Inferior parietal cortex (tissue), 1 donor: ENCODE data around the gene KDM5B.
"Not testable (repeated sequence)": the region's sequence is repeated elsewhere in the genome, so short reads cannot be mapped to it uniquely, and the experiment has no call there.

Experiments used
- DNase-seq: peaks from one replicate; pipeline ENCODE4 v3.0.0-alpha.2; 2016; ENCODE audit errors: extremely low spot score

Gene KDM5B

DNA sequence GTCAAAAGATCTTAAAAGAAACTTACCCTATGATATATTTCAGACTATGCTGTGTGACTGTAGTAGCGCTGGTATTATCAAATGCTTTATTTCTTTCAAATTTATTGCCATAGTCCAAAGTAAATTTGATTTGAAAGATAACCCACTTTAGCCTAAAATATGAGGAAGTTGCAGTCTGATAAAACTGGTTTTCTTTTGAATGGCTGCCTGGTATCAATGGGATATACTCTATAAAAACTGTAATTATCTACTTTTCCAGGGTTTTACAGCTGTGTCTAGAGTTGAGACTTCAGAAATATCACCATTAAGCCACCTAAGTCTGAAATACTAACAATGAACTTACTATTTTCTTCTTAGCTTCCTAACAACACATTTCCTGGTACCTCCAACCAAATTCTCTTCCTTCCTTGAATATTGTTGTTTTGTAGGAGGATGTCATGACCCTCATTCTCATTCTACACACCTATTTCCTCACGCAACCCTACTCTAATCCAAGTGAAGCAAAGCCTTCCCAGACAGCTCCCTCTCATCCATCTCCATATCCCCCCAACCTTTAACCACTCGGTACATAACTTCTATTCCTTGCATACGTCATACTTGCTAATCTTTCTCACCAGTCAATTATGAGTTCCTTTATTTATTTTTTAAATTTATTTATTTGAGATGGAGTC lies 17.0 kb downstream of the KDM5B start:
- DNase-seq, result no peak

DNA sequence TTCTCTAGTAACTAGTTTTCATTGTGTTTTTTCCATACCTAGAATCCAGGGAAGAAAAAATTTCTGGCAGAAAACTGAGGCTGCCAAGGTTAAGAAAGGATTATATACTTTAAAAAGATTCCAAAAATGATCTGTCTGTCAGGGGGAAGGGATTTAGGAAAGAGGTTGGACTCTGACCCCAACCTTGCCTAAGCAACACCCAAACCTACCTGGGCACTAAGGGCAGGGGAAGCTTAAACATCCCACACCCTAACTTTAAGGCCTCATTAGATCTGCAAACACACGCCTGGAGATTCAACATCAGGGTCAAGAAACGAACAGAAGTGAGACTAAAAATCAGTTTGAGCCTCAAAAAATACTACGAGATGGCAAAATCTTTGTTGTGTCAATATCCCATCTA lies 19.4 kb downstream of the KDM5B start:
- no peak for DNase-seq

DNA sequence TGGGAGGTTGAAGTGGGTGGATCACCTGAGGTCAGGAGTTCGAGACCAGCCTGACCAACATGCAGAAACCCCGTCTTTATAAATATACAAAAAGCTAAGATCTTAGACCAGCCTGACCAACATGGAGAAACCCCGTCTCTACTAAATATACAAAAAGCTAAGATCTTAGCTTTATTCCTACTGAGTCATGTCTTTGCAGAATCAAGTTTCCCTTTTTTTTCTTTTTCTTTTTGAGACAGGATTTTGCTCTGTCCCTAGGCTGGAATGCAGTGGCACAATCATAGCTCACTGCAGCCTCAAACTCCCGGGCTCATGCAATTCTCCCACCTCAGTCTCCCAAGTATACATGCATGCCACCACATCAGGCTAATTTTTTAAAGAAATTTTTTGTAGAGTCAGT lies 21.4 kb downstream of the KDM5B start:
- no peak for DNase-seq

DNA sequence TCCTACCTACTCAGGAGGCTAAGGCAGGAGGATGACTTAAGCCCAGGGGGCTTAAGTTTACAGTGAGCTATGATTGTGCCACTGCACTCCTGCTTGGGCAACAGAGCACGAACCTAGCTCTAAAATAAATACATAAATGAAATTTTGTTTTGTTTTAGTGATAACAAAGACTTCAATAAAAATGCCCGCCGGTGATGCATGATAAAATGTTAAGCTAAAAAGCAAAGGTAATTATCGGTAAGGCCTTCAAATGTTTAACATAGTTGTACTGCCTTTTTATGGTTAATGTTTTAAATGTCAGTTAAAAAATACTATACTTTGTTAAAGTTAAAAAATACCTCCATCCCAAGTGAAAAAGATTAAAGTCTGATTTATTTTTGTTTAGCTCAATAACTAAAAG lies 27.0 kb downstream of the KDM5B start:
- DNase-seq, result no peak

DNA sequence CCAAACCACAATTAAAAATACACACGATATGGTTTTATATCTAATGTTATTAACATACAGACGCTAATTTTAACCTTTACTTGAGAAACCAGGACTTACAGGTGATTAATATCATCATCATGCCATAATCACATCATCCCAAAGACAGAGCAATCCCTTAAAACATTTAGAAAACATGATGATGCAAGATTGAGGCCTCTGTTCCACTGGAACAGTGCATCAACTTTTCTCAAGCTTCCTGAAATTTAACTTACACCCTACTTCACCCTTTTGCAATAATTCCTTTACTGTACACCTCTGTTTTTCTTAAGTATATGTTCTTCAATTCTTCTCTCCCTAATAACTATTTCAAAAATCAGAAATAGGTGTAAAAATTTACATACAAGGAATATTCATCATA lies 38.1 kb downstream of the KDM5B start:
- DNase-seq, result no peak

DNA sequence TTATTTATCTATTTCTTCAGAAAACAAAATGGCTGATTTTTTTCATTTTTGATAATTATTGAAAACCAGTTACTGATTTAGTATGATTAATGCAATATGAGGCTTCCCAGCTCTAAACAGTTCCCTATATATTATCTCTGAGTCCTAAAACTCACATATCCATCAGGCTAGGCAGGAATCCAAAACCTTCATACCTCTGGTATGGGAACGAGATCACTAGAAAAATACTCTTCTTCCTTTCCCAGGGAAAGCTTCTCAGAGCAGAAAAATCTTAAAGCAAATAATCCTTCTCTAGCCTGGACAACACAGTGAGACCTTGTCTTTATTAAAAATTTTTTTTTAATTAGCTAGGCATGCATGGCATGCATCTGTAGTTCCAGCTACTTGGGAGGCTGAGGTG lies 42.5 kb downstream of the KDM5B start:
- DNase-seq, result no peak

DNA sequence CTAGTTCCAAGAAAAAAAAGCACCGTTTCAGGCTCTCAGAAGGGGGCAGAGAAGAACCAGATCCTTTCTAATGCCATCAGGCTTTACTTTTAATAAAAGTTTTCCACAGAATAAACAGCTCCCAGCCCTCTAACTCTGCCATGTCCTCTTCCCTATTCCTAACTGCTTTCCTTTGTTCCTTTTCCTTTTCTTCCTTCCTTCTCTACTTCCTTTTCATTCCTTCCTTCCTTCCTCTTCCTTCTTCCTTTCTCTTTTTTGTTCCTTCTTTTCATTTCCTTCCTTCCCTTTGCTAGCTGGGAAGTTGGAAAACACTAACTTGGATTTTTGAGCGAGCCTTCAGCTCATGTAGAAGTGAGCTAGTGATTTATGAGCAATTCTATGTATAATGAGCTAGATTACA lies 46.2 kb downstream of the KDM5B start:
- no peak for DNase-seq

DNA sequence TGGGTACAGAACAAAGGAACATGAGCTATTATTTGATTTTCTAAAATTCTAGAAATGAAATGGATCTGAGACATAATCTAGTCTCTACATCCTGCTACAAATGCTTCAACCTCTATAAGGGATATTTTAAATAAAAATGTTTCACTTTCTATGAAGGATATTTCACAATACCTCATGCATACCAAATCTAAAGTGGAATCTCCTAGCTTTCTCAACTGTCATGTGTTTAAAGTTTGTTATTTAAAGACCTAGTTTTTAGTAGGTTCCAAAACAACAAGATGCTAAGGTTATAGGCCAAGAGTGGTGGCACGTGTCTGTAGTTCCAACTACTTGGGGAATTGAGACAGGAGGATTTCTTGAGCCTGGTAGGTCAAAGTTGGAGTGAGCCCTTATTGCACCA lies 47.6 kb downstream of the KDM5B start:
- DNase-seq, result no peak

DNA sequence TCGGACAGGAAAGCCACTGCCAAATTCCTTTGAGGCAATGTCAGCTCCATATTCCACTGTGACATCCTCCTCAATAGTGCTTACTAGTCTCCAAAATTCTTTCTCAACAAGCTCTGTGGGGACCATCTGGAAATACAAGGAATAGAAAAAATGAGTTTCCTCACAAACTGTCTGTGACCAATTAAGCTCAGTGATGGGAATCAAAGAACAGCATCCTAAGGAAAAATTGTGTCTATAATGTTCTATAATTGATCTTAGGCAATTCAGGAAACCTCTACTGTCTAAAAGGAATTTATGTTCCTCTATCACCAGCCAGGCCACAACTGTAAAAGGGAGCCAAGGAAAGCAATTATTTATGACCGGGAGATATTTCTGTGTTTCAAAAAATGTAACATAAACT lies 51.8 kb downstream of the KDM5B start:
- no peak for DNase-seq

DNA sequence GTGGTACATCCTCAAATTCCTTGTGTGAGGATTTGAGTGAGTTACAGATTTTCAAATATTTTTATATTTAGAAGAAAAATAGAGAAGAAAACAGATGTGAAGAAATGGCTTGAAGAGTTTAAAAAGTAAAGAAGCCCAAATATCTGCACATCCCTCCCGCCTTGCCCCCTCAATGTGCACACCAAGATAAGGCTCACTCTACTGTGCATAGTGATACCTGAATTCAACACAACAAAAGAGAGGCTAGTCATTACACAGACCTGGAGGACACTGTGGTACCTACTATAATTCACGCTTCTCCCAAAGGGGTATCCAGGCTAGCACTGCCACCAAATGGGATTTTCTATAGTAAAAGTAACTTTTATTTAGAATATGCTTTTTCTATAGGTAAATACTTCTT lies 53.9 kb downstream of the KDM5B start:
- no peak for DNase-seq

DNA sequence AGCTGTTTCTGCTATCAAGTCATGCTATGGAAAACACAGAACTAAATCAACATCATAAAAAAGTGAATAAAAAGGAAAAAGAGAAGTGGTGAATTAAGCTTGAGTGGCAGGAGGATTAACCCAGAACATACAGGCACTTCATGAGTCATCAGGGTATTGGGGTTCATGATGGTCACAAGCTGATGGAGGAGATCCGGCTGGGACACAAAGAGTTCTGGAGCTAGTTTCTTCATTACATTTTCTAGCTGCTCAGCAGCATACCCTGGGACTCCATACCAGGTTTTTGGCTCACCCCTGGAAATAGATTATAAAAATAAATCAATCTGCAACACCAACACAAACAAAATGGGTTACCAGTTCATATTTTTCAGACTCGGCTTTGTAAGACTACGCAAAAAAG lies 55.4 kb downstream of the KDM5B start:
- DNase-seq, result no peak

DNA sequence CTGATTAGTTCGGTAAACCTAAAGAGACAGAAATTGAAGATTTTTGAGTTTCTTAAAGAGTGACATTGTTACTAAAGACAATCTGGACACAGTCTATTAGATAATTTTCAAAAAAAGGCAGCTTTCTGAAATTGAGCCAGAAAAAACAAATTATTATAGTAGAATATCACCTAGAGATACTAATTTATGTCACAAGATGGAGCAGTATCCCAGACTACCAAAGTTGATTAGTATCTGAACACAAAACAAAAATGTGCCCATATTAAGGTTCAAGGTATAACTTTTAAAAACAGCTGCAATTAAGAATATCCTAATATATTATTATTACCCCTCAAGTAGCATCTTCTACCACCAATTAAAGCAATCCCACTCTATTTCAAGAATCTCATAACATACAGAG lies 57.5 kb downstream of the KDM5B start:
- no peak for DNase-seq

DNA sequence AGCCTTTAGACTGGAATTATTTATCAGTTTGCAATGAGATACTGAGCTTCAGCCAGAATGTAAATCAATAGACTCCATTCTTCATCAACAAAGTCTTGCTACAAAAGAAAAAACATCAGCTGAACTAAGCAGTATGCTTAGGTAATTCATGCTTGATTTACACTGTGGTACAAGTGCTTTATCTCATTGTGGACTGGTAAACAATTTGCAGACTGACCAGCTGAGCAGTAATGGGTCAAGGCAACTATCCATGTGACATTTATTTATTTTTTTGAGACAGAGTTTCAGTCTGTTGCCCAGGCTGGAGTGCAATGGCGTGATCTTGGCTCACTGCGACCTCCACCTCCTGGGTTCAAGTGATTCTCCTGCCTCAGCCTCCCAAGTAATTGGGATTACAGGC lies 58.2 kb downstream of the KDM5B start:
- DNase-seq, result no peak

DNA sequence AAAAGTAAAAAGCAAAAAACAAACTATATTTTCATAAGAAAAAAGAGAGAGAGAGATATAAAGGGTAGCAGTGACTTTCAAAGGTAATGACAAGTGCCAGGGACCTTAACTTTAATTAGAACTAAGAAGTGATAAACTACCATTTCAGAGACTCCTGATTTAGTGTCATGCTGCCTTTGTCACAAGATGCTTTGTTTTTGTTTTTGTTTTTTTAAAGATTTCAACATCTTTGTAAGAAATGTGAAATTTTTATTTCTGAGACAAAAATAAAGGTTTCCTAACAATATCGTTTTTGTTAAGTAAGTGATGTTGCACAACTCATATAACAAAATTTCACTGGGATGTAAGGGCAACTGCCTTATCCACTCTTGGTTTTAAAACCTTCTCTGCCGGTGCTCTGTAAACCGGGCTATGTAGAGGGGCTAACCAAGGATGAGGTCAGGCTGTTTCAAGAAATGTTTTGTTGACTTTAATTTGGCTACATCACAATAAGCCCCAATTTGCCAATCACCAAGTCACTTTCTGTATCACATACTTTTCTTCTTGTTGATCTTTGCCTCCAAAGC lies 62.8 kb downstream of the KDM5B start:
- no peak for DNase-seq

DNA sequence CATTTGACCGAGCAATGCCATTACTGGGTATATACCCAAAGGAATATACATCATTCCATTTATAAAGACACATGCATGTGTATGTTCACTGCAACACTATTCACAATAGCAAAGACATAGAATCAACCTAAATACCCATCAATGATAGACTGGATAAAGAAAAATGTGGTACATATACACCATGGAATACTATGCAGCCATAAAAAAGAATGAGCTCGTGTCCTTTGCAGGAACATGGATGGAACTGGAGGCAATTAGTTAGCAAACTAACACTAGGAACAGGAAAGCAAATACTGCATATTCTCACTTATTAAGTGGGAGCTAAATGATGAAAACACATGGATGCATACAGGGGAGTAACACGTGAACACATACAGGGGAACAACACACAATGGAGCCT lies 63.5 kb downstream of the KDM5B start:
- not testable (repeated sequence) for DNase-seq

DNA sequence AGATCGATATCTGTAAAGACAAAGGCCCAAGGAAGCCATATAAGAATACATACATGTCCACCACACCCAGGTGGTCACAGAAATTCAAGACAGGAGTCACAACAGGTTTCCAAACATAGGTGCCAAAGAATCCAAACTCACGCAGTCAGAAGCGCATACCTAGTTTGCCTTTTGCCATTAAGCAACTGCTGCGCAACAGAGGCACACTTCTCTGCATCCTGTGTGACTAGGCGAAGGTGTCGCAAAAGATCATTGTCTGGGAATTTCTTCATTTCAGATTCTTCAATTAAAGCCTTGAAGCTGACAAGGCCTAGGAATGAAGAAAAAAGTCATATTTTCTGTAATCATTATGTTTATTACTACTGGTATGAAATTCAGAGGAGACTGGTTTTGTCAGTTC lies 65.7 kb downstream of the KDM5B start:
- no peak for DNase-seq

DNA sequence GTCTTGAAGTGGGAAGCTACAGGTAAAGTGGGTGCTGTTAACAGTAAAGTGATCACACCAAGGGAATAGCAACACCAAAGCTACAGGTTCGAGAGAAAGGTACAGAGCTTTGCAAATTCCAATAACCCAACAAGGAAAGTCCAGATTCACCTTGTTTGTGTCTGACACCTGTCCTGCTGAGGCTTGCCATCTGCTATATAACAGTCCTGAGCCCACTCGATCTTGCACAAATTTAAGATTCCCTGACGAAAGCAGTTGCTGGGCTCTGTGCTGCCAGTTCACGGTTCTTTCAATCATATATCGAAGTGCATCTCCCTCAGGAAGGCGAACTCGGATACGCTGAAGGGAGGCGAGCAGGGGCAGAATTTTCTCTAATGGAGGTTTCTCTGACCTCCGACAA lies 75.0 kb downstream of the KDM5B start:
- DNase-seq, result no peak

DNA sequence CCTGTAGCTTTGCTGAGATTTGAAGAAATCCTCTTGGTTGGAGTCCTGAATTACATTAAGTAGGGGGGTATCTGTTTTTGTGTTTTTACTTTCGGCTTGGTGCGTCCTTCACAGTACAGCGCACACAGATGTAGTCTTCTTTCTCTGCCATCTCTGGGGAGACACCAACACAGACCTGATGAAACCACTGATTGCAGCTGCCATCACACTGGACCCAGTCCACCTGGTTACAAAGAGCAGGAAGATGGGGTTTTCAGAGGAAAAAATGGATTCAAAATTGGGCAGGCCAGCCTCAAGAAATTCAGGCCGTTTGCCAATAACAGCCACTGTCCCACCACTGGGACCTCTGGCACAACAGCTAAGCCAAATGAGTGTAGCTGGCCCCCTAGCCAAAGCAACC lies 79.3 kb downstream of the KDM5B start:
- no peak for DNase-seq

DNA sequence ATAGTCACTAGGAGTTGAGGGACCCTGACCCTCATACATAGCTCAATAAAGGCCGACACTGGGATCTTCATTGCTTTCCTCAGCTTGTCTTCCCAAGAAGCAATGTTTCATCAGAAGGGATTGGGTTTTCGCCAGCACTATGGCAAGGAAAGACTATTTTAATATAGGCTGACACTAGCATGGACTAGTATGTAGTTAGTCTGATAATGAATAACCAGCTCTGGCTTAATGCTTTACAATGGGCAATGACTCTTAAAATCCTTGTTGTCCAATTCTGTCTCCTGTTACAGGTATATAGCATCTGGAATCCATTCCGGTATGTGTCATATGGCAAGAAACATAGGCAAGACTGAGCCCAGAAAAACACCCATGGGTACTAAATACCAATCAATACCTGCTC lies 82.7 kb downstream of the KDM5B start:
- DNase-seq, result no peak

DNA sequence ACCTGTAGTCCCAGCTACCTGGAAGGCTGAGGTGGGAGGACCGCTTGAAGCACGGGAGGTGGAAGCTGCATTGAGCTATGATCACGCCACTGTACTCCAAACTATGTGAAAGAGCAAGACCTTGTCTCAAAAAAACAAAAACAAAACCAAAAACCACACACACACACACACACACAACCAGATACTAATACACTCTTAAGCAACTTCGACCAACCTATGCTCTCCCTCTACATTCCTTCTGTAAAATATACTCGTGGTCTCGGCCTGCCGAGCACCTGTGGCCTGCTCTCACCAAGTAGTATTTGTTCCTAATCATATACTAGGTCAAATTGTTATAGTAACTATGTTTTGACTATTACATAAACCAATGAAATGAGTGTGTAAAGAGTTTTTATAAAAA lies 84.5 kb downstream of the KDM5B start:
- no peak for DNase-seq

DNA sequence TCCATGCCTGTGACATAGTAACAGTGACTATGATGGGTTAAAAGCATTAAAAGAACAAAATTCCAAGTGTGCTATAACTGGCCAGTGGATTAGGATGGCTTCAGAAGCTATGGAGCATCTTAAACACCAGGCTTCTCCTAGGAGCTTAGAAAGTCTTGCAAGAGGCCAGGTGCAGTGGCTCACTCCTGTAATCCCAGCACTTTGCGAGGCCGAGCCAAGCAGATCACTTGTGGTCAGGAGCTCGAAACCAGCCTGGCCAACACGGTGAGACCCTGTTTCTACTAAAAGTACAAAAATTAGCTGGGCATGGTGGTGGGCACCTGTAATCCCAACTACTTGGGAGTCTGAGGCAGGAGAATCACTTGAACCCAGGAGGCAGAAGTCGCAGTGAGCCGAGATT lies 85.2 kb downstream of the KDM5B start:
- not testable (repeated sequence) for DNase-seq

DNA sequence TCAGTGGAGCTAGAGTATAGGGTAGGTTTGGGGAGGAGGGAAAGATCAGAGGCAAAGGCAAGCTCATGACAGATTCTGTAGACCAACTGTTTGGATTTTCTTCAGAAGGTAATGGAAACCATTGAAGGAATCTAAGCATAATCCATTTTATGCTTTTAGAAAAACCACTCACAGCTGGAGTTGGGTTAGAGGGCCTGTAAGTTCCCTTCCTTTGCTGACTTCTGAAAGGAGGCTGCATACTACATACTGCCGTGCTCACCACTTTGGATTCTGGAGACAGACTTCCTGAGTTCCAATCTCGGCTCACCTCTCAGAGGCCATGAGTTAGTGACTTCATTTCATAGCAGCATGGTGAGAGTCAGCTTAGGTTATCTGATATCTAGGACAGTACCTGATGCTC lies 91.6 kb downstream of the KDM5B start:
- DNase-seq, result no peak

DNA sequence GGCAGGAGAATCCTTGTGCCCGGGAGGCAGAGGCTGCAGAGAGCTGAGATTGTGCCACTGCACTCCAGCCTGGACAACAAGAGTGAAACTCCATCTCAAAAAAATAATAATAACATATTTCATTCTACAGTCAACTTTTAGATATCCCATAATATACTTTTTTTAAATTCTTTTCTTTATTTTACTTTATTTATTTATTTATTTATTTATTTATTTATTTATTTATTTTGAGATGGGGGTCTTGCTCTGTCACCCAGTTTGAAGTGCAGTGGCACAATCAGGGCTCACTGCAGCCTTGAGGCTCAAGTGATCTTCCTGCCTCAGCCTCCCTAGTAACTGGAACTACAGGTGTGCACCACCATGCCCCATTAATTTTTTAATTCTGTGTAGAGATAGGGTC lies 94.0 kb downstream of the KDM5B start:
- DNase-seq, result not testable (repeated sequence)

DNA sequence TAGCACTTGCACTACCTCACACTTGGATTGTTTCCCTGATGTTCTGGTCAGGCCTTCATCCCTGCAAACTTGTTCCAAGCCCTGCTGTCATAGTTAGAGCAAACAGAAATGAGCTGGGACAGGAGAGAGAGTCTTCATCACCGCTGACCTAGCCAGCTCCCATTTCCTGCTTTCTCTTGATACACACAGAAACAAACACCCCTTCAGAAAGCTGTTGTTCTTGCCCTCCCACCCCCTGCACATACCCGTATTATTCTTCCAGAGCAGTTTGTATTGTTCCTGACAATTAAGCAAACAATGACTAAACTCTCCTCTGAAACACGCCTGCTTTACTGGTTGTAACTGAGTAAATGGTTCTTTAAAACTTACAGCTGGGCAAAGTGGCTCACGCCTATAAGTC lies 95.1 kb downstream of the KDM5B start:
- DNase-seq, result no peak
